SK-N-SH treated with all-trans-retinoic acid at 6 μM for 48 hours (cell line): Measurements from ENCODE around the gene PRR29.

ENCODE experiments used
- ATAC-seq: fragments of 200-7000 bp; cut with Tn5 transposase; 3 replicates; pipeline ENCODE4 v1.9.1; 2020; ENCODE audit warnings: mild to moderate bottlenecking, moderate library complexity
- ARNTL ChIP-seq: fragments of 450-650 bp; formaldehyde crosslinking; IDR thresholded peaks from 2 replicates; pipeline ENCODE4 v1.5.0; 2020; ENCODE audit warnings: low read depth, mild to moderate bottlenecking, moderate library complexity, borderline replicate concordance
- BACH2 ChIP-seq: fragments of 250-450 bp; sonication (Bioruptor Pico); IDR thresholded peaks from 2 replicates; pipeline ENCODE4 v1.9.0; 2021; ENCODE audit warnings: mild to moderate bottlenecking, borderline replicate concordance
- ISL1 ChIP-seq: fragments of 250-450 bp; sonication (Bioruptor Pico); IDR thresholded peaks from 2 replicates; pipeline ENCODE4 v2.1.2; 2022; ENCODE audit warnings: mild to moderate bottlenecking, moderate library complexity
- OSR1 ChIP-seq: fragments of 250-450 bp; sonication (Bioruptor Pico); IDR thresholded peaks from 2 replicates; pipeline ENCODE4 v1.8.0; 2022; ENCODE audit warnings: moderate library complexity, mild to moderate bottlenecking, inconsistent platforms
- PATZ1 ChIP-seq: fragments of 250-450 bp; sonication (Bioruptor Pico); IDR thresholded peaks from 2 replicates; pipeline ENCODE4 v1.8.0; 2020; ENCODE audit warnings: mild to moderate bottlenecking, moderate library complexity, borderline replicate concordance
- POU6F1 ChIP-seq: fragments of 250-450 bp; sonication (Bioruptor Pico); IDR thresholded peaks from 2 replicates; pipeline ENCODE4 v1.8.0; 2021; ENCODE audit warnings: low read depth, mild to moderate bottlenecking, moderate library complexity, borderline replicate concordance
- PPARA ChIP-seq: fragments of 250-450 bp; sonication (Bioruptor Pico); IDR thresholded peaks from 2 replicates; pipeline ENCODE4 v1.5.0; 2020; ENCODE audit warnings: mild to moderate bottlenecking, borderline replicate concordance
- SNAI2 ChIP-seq: fragments of 250-450 bp; sonication (Bioruptor Pico); IDR thresholded peaks from 2 replicates; pipeline ENCODE4 v1.5.0; 2020; ENCODE audit warnings: mild to moderate bottlenecking, moderate library complexity
- TCF4 ChIP-seq: fragments of 250-450 bp; sonication (Bioruptor Pico); IDR thresholded peaks from 2 replicates; pipeline ENCODE4 v1.8.0; 2021; ENCODE audit warnings: mild to moderate bottlenecking, moderate library complexity, borderline replicate concordance
- TOX ChIP-seq: fragments of 250-450 bp; sonication (Bioruptor Pico); IDR thresholded peaks from 2 replicates; pipeline ENCODE4 v1.8.0; 2021; ENCODE audit warnings: mild to moderate bottlenecking, moderate library complexity, borderline replicate concordance
- TSHZ2 ChIP-seq: fragments of 250-450 bp; sonication (Bioruptor Pico); IDR thresholded peaks from 2 replicates; pipeline ENCODE4 v1.5.0; 2020; ENCODE audit warnings: mild to moderate bottlenecking, moderate library complexity
- ZC3H10 ChIP-seq: fragments of 250-450 bp; sonication (Bioruptor Pico); IDR thresholded peaks from 2 replicates; pipeline ENCODE4 v1.5.1; 2021; ENCODE audit warnings: mild to moderate bottlenecking, moderate library complexity
- ZNF565 ChIP-seq: fragments of 450-650 bp; formaldehyde crosslinking; conservative IDR thresholded peaks from 2 replicates; pipeline ENCODE4 v1.5.0; 2020; ENCODE audit warnings: low read depth, mild to moderate bottlenecking, moderate library complexity
- ZNF8 ChIP-seq: fragments of 450-650 bp; formaldehyde crosslinking; IDR thresholded peaks from 2 replicates; pipeline ENCODE4 v1.5.0; 2020; ENCODE audit warnings: mild to moderate bottlenecking, moderate library complexity

Gene PRR29

GRCh38 chr17:64025732-64026294, 27.7 kb downstream of the PRR29 start:
- TF ChIP-seq ZNF8 (CRISPR knock-in tag) = peak; percentile 43; the same call in 1 of the 2 replicates
- TF ChIP-seq OSR1 (CRISPR knock-in tag) = no peak
- TF ChIP-seq SNAI2 (CRISPR knock-in tag) = peak; percentile 24; the same call in 1 of the 2 replicates
- peak; percentile 64 for TF ChIP-seq ZNF565 (CRISPR knock-in tag)
- TF ChIP-seq PATZ1 (CRISPR knock-in tag) = no peak
- TF ChIP-seq, all 23 proteins: peak for 3
- ATAC-seq = peak; percentile 89

GRCh38 chr17:64028874-64029464, 30.8 kb downstream of the PRR29 start:
- TF ChIP-seq POU6F1 (CRISPR knock-in tag) (no peak), ARNTL (CRISPR knock-in tag) (no peak), SNAI2 (CRISPR knock-in tag) (no peak), PPARA (no peak), TCF4 (CRISPR knock-in tag) (no peak)
- ATAC-seq = peak; percentile 85

GRCh38 chr17:64032081-64032480, 33.9 kb downstream of the PRR29 start:
- no peak for ATAC-seq

More at GRCh38 chr17:64032081-64032480, 33.9 kb downstream of the PRR29 start:
- TF ChIP-seq TCF4 (CRISPR knock-in tag) (no peak), OSR1 (CRISPR knock-in tag) (no peak), TSHZ2 (CRISPR knock-in tag) (no peak), ZNF565 (CRISPR knock-in tag) (no peak), SNAI2 (CRISPR knock-in tag) (no peak), ZC3H10 (CRISPR knock-in tag) (no peak), ISL1 (CRISPR knock-in tag) (no peak), ZNF8 (CRISPR knock-in tag) (no peak), POU6F1 (CRISPR knock-in tag) (no peak), BACH2 (CRISPR knock-in tag) (no peak), TOX (no peak), PPARA (no peak)
